ENCODE measurements around the gene ZAR1L.

The ZAR1L gene

GRCh38 chr13:32302461-32302860 lies 12.7 kb downstream of the ZAR1L start:
- no peak for DNase-seq (ENCODE audit: low spot score)

DNA sequence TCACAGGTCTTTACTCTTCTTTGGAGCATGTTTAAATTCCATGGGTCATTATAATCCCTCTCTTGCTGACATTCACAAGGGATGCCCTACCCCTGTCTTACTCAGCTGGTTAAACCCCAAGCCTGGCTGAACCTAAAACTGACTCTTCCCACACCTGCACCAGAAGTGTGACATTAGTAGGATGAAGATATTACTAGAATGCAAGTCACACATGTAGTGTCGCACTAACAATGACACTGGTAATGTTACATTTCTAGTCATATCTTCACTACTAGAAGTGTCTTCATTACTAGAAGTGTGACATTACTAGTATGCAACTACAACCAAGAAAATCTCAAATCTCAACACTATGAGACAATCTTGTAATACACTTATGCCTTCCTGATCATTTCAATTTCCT lies 14.2 kb downstream of the ZAR1L start:
- DNase-seq (ENCODE audit: low spot score), result no peak

- DNase-seq (ENCODE audit: low spot score), result no peak
Observed at GRCh38 chr13:32300406-32300805, 14.8 kb downstream of the ZAR1L start.

GRCh38 chr13:32299893-32300292 lies 15.3 kb downstream of the ZAR1L start:
- no peak for DNase-seq (ENCODE audit: low spot score)

GRCh38 chr13:32298695-32299094 lies 16.5 kb downstream of the ZAR1L start:
- no peak for DNase-seq (ENCODE audit: low spot score)

DNA sequence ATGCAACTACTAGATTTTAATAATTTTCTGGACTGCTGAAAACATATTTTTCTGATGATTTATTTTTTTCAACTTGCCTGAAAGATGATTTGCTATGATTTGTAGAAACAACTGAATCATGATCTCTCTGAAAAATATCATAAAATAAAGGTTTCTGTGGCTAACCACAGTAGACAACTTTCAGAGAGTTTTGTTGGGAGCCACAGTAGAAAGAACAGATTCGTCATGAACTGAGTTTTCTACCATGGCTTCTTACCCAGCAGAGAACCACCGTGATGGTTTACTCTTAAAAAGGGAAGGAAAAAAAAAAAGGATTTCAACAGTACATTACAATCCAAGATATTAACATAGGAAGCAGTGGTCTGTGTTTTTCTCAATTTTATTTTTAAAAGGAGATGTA lies 18.0 kb downstream of the ZAR1L start:
- no peak for DNase-seq (ENCODE audit: low spot score)

GRCh38 chr13:32285633-32285965 lies 29.6 kb downstream of the ZAR1L start:
- DNase-seq (ENCODE audit: low spot score), result no peak

GRCh38 chr13:32284927-32285632 lies 30.1 kb downstream of the ZAR1L start:
- DNase-seq (ENCODE audit: low spot score), result no peak

GRCh38 chr13:32282096-32282711 lies 33.0 kb downstream of the ZAR1L start:
- no peak for DNase-seq (ENCODE audit: low spot score)

GRCh38 chr13:32281096-32281495 lies 34.1 kb downstream of the ZAR1L start:
- DNase-seq (ENCODE audit: low spot score), result no peak

DNA sequence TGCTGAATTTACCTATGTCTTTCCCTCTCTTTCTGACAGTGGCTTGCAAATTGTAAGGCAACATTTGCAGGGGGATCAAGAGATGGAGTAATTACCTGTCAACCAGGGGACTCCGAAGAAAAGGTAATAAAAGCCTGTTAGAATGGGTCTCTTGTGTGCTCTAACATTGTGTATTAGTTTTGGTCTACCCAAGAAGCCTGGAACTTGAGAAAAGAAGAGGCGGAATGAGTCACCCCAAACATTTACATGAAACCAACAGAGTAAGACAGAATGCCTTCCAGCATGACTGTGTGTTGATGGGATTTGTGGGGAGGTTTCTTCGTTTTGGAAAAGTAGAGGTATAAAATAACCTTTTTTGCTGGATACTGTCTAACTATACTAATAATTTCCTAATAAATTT lies 36.7 kb downstream of the ZAR1L start:
- no peak for DNase-seq (ENCODE audit: low spot score)

DNA sequence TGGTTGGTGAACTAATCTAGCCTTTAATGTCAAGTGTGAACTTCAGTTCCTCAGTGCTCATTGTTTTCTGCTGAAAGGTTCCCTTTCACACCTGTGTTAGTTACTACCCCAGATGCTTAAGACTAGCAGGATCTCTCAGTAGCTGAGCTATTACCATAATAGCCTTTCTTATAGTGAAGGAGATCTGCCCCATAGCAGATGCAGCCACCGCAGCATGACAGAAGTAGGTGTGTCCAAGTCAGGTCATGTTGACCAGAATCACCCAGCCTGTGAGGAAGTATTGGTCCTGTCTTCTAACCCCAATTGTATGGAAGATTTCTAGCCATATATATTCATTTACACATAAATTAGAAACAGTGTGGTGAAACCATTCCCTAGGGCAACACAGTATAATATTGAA lies 37.3 kb downstream of the ZAR1L start:
- DNase-seq (ENCODE audit: low spot score), result no peak

DNA sequence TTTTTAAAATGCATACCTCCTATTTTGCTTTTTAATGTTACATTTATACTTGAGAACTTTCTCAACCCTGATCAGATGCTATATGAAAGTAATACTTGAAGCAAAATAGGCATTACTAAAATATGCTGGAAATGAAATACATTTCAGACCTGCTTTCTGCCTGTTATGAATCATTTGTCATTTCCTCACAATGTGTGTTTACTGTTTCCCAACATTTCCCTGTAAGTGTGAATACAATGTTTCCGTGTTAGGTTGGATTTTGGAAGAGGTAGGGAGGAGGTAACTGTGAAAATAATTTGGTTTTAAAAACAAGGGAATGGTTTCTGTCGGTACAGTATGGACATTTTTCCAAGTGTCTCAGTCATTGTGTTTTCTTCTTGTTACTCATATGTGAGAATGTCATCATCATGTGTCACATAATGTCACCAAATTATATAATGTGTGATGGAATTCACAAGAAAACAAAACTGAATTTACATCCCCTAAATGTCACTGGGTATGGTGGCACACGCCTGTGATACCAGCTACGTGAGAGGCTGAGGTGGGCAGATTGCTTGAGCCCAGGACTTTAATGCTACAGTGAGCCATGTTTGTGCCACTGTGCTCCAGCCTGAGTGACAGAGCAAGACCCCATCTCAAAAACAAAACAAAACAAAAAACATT lies 43.0 kb downstream of the ZAR1L start:
- DNase-seq (ENCODE audit: low spot score), result no peak

DNA sequence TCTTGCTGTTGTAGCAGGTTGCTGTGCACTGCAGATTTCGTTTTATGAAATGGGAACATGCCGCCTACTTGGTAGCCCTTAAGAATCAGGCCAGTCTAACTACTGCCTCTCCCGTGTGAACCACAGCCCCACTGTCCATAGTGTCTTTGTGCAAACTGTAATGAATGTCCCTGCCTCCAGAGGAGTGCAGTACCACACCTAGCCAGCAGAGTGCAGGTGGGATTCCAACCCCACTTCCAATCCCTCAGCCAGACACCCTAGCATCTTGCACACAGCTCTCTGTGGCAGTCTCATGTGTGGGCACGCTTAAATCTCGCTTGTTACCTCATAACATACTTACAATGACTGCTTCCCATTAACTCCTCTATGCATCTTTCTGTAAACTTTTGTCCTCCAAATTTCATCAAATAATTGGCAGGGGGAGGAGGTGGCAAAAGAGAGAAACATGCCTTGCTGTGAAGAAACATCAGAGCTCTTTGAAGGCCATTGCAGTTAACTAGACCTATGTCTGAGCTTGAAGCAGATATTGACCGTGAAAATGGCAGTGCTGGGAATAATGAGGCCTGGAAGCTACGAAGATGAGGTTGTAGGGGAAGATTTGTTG lies 47.2 kb downstream of the ZAR1L start:
- peak; percentile 50 for DNase-seq (ENCODE audit: low spot score)

- DNase-seq (ENCODE audit: low spot score), result no peak
Observed at GRCh38 chr13:32266130-32266529, 49.0 kb downstream of the ZAR1L start.

GRCh38 chr13:32265726-32266125 lies 49.4 kb downstream of the ZAR1L start:
- DNase-seq (ENCODE audit: low spot score), result no peak

- DNase-seq (ENCODE audit: low spot score), result no peak
Observed at GRCh38 chr13:32264407-32264806, 50.8 kb downstream of the ZAR1L start.

- no peak for DNase-seq (ENCODE audit: low spot score)
Observed at GRCh38 chr13:32262619-32263018, 52.5 kb downstream of the ZAR1L start.

DNA sequence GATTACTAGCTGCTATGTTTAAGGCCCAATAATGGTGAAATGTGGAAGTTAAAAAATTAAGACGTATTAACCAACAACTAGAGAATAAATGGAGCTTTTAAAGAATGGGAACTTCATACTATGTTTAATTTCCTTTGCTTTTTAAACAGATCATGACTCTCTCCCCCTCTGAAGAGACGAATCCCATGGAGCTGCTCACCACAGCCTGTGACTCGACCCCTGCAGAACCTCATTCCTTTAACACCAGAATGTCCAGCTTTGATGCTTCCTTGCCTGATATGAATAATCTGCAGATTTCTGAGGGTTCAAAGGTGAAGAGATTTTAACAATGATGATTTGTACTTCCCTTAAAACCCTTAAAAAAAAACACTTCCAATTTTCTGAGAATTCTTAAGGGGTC lies 53.0 kb downstream of the ZAR1L start:
- no peak for DNase-seq (ENCODE audit: low spot score)

- no peak for DNase-seq (ENCODE audit: low spot score)
Observed at GRCh38 chr13:32261567-32261966, 53.6 kb downstream of the ZAR1L start.

- no peak for DNase-seq (ENCODE audit: low spot score)
Observed at GRCh38 chr13:32259116-32259515, 56.0 kb downstream of the ZAR1L start.

- no peak for DNase-seq (ENCODE audit: low spot score)
Observed at GRCh38 chr13:32257649-32258048, 57.5 kb downstream of the ZAR1L start.

DNA sequence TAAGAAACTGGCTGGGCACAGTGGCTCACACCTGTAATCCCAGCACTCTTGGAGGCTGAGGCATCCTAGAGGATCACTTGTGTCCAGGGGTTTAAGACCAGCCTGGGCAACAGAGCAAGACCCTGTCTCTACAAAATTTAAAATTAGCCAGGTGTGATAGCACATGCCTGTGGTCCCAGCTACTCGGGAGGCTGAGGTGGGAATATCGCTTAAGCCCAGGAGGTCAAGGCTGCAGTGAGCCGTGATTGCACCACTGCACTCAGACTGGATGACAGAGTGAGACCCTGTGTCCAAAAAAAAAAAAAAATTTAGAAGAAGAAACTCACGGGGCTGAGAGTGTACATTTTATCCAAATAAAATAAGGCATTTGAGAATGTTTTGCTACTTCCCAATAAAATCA lies 58.9 kb downstream of the ZAR1L start:
- DNase-seq (ENCODE audit: low spot score), result no peak

Measured in CD4-positive, alpha-beta T cell treated with Interleukin-2 at 100 ng/mL for 4 hours (primary cell).